Measurements from ENCODE around the gene UGDH.
"Not testable (repeated sequence)": the region's sequence is repeated elsewhere in the genome, so short reads cannot be mapped to it uniquely, and the experiment has no call there.

UGDH gene

DNA sequence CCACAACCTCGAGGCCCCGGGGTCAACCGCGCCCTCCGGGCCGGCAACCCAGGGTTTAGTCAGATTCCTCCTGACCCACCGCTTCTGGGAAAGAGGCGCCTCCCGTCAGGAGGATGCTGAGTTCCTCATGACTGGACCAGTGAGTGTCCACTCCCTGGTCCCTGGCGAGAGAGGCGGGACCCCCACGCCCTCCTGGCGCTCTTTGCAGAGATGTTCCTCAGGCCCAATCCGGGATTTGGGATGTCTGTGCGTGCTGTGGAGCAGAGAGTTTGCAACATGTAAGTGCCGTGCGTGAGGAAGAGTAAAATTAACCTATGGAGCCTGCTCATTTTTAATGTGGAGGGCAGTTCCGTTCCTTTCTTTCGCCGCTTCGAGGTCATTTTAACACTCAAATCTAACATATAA is 824 bp upstream of the UGDH start:
- no peak for DNase-seq

DNA sequence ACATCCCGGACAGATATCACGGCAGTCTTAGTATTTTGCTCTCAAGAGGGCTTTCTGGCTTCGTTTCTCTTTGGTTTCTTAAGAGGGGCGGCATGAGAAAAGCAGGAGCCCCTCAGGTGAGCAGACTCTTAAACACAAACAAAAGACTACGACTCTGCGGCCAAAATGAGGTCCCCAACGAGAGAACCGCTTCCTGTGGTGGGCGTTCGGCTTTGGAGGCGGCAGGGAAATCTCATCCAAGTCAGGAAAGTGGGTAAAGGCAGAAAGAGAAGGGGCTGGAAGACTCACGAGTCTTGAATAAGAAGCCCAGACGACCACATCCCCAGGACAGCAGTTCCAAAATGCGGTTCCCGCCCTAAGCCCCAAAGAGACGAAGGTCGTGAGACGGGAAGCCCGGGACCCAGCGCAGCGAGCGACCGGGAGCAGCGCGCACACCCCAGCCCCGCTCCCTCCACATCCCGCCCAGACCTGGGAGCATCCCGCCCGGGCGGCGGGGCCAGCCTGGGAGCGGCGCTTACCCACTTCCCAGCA is 409 bp downstream of the UGDH start:
- no peak for DNase-seq

DNA sequence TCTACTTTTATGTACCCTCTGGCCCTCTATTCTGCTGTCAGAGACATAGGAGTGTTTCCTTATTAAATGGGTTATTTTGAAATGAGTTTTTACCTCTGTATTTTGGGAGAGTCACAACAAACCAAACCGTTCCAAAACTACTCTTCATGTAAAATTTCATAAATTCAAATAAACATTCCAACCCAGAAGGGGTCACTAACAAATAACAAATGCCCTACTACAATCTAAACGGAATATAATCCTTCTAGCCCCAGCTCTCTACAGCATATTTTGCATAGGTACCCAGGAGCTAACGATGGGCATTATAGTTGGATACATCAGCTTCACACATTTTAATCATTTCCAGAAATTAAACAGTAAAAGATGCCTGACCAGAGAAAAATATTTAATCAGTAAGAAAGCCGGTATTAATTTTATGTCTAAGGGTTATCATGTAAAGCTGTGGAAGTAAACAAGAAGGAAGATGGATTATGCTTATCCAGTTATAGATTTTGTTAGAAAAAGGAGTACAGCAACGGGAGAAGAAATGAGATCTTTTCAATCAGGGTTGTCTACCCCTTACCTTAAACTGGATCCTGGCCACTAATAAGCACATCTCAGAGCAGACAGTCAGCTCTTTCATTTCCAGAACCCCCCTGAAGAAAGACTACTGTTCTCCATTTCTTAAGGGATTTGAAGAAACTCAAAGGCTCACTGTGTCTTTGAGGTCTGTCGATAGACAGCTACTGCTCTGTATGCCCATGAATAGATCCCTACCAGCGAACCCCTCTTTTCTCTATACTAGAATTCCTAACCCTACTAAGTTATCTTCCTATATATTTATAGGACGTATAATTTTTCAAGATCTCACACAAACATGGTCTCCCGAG is 1.2 kb downstream of the UGDH start:
- no peak for DNase-seq

DNA sequence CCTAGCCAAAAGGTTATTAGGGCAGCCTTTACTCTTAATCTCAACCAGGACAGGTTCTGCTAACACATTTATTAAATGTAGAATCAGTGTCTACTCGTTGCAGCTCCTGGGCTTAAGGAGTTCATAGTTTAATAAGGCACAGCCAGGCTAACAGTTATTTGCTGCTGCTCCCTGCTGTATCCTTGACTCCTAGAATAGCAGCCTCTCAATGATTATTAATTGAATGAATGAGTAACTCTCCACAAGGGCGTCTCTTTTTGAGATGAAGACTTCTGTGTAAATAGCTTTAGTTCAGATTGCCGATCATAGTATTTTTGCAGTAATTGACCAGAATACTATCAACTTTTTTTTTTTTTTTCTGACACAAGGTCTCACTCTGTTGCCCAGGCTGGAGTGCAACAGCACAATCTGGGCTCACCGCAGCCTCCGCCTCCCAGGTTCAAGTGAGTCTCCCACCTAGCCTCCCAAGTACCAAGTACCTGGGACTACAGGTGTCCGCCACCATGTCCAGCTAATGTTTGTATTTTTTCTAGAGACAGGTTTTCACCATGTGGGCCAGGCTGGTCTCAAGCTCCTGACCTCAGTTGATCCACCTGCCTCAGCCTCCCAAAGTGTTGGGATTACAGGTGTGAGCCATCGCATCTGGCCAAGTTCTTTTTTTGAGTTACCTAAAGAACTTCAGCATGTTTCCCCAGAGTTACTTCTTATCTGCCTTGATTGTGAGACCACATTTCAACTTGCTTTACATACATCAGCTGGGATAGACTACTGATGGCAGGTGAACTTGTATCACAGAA is 2.9 kb downstream of the UGDH start:
- DNase-seq: no peak

- DNase-seq: no peak
Observed at GRCh38 chr4:39522068-39522467, 5.2 kb downstream of the UGDH start.

- DNase-seq: no peak
Observed at GRCh38 chr4:39521253-39521919, 5.9 kb downstream of the UGDH start.

GRCh38 chr4:39518484-39518883 is 8.8 kb downstream of the UGDH start:
- no peak for DNase-seq

DNA sequence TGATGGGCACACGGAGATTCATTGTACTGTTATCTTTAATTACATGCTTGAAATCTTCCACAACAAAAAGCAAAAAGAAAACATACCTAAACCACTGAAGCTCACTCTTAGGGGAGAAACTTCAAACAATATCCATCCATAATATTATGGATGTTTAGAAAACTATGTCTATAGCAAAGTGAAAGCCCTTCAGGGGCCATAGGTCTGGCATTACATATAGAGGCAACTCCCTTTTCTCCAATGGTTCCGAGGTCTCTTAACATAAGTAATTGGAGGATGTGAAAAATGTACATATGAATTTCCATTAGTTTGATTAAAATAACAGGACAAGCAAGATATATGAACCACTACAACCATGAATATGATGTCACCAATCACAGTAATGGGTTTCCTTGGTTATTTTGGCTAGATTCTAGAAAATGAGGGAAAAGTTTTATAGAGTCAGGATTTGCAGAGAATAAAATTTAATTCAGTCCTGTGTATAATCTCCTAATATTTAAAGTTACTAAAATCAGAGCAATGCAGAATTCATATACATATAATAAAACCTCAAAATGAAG is 10.8 kb downstream of the UGDH start:
- no peak for DNase-seq

DNA sequence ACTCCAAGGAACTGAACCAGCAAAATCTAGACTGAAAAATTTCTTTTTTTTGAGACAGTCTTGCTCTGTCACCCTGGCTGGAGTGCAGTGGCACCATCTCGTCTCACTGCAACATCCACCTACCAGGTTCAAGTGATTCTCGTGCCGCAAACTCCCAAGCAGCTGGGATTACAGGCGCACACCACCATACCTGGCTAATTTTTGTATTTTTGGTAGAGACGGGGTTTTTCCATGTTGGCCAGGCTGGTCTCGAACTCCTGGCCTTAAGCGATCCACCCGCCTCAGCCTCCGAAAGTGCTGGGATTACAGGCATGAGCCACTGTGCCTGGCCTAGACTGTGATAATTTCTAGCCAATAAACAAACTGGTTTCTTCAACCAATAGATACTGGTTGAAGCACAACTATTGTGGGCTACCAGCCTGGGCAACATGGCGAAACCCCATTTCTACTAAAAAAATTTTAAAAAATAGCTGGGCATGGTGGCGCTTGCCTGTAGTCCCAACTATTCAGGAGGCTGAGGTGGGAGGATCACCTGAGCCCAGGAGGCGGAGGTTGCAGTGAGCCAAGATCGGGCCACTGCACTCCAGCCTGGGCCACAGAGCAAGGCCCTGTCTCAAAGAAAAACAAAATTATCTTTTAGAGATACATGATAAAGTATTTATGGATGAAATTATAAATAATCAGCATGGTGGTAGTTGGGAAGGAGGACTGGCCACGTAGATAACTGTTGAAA is 11.4 kb downstream of the UGDH start:
- DNase-seq: not testable (repeated sequence)

GRCh38 chr4:39514888-39515401 is 12.3 kb downstream of the UGDH start:
- no peak for DNase-seq

- DNase-seq: not testable (repeated sequence)
Observed at GRCh38 chr4:39514266-39514665, 13.0 kb downstream of the UGDH start.

DNA sequence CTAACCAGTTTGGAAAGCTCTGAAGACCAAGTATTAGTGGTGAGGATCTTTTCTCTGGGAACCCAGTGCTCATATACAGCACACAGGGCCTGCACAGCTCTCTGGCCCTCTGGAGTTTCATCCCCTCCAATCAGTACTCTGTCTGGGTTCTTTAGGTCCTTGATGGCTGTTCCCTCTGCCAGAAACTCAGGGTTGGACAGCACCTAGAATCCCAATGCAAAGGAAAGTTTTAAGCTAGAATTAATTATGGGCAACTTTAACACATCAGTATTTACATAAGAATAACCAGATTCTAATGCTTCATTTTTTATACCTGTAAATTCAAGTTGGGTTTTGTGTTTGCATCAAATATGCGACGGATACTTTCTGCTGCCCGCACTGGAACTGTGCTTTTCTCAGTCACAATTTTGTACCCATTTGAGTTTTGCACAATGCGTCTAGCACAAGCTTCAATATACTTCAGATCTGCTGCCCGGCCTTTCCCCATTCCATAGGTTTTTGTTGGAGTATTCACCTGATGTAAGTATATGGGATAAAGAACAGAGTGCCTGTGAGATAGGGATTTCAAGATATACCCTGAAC is 16.8 kb downstream of the UGDH start:
- no peak for DNase-seq

DNA sequence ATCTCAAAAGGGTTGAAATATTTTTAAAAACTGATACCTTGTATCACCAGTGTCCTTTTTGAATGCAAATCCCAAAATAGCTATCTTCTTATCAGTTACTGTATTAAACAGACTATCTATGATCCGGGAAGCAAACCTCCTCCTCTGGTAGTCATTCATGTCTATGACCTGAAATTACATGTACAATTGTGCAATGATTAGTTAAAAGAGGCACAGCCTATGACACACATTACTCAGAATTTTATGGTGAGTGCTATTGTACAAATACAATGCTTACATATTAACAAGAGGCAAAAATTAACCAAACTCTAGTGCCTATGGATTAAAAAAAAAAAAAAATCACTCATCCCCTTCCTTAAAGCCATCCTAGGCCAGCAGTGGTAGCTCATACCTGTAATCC is 21.7 kb downstream of the UGDH start:
- DNase-seq: no peak

DNA sequence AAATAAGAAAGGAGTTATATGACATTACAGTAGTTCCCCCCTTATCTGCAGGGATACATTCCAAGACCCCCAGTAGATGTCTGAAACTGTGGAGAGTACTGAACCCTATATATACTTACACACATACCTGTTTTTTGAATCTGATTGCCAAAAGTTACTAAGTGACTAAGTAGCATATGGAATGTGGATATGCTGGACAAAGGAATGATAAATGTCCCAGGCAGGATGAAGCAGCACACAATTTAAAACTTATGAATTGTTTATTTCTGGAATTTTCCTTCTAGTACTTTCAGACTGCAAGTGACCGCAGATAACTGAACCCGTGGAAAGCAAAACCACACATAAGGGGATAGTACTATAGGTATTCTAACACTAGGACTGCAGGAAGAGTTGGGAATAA is 22.7 kb downstream of the UGDH start:
- DNase-seq: no peak

DNA sequence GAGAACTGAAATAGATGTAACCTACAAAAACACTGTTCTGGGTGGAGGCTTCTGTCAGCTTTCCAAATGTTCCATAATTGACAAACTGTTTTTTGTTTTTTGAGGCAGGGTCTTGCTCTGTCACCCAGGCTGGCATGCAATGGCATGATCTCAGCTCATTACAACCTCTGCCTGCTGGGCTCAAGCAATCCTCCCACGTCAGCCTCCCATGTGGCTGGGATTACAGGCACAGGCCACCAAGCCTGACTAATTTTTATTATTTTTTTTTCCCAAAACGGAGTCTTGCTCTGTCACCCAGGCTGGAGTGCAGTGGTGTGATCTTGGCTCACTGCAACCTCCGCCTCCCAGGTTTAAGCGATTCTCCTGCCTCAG is 24.6 kb downstream of the UGDH start:
- DNase-seq: not testable (repeated sequence)

GRCh38 chr4:39502019-39502663 is 25.1 kb downstream of the UGDH start:
- no peak for DNase-seq

DNA sequence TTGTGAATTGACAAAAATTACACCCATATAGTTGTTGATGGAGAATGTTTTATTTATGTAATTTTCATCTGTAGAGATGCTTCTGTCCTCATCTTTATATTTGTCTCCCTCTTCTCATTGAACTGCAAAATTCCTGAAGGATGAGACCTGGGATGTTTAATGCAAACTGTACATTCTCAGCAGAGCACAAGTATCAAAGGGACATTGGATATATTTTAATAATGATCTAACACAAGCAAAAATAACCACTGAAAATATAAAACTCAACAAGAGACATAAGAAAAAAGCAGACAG is 28.6 kb downstream of the UGDH start:
- DNase-seq: no peak

- DNase-seq: no peak
Observed at GRCh38 chr4:39497909-39498726, 29.1 kb downstream of the UGDH start.

GRCh38 chr4:39495446-39496213 is 31.6 kb downstream of the UGDH start:
- DNase-seq: no peak

GRCh38 chr4:39494354-39494753 is 32.9 kb downstream of the UGDH start:
- no peak for DNase-seq

Data from activated effector memory CD4-positive, alpha-beta T cell treated with Interleukin-2 at 50 U/mL for 16 hours (primary cell).